Measurements from ENCODE around the gene DHX29.
A peak's percentile ranks its signal among the peaks of the same experiment; 100 is the strongest.

DHX29 gene

GRCh38 chr5:55231029-55231918 lies 76.2 kb downstream of the DHX29 start:
- peak; percentile 45 for DNase-seq

GRCh38 chr5:55230086-55230629 lies 77.3 kb downstream of the DHX29 start:
- DNase-seq = no peak

- DNase-seq = no peak
Measured at GRCh38 chr5:55227664-55228430, 79.6 kb downstream of the DHX29 start.

- peak; percentile 65 for DNase-seq
Measured at GRCh38 chr5:55226934-55227663, 80.4 kb downstream of the DHX29 start, which contains the start of gene MCIDAS. MCIDAS (minus strand) TSS chr5:55227315; CDS start chr5:55227138, 177 bp downstream.

GRCh38 chr5:55226027-55226933 lies 81.2 kb downstream of the DHX29 start:
- DNase-seq = peak; percentile 52

GRCh38 chr5:55225346-55225745 lies 82.1 kb downstream of the DHX29 start:
- no peak for DNase-seq

- no peak for DNase-seq
Measured at GRCh38 chr5:55223812-55224240, 83.7 kb downstream of the DHX29 start.

GRCh38 chr5:55222985-55223811 lies 84.3 kb downstream of the DHX29 start:
- DNase-seq = peak; percentile 30

- no peak for DNase-seq
Measured at GRCh38 chr5:55222092-55222984, 85.2 kb downstream of the DHX29 start.

GRCh38 chr5:55220433-55221185 lies 86.9 kb downstream of the DHX29 start:
- DNase-seq = no peak

GRCh38 chr5:55219770-55220169 lies 87.7 kb downstream of the DHX29 start:
- DNase-seq = no peak

- DNase-seq = no peak
Measured at GRCh38 chr5:55218967-55219366, 88.5 kb downstream of the DHX29 start.

- no peak for DNase-seq
Measured at GRCh38 chr5:55211184-55211874, 96.2 kb downstream of the DHX29 start.

Measured in activated T-cell treated with anti-CD3 and anti-CD28 coated beads, Interleukin-2, amount 50 U/mL, for 1 hour (primary cell).